HepG2 (cell line): Measurements from ENCODE around the gene CDT1. TPM values are rescaled to one million over a fixed set of nuclear protein-coding genes. Genes with fewer than 3 reads are reported as not detected.
A peak's percentile ranks its signal among the peaks of the same experiment; 100 is the strongest.

Source experiments
- ATAC-seq: fragments of 200-7000 bp; cut with Tn5 transposase; 3 replicates; pipeline ENCODE4 v1.9.1; 2020; ENCODE audit warnings: mild to moderate bottlenecking, moderate library complexity
- BruUV-seq: library from RNA; stranded (reverse); fragments of 400-500 nt; replicated peaks from 2 replicates; lab custom pipeline; 2021; lab: Mats Ljungman, UMichigan
- CTCF ChIA-PET: fragments of 300-600 bp; formaldehyde crosslinking; extraction: SDS; loops from one replicate; lab custom pipeline; 2021; ENCODE audit warnings: low total read pairs, inconsistent platforms, low intra/inter-chr PET ratio; lab: Yijun Ruan, JAX
- POLR2A ChIA-PET: fragments of 350-600 bp; sonication (Branson Sonifier 250); formaldehyde crosslinking; loops from one replicate; lab custom pipeline; 2020; ENCODE audit warnings: antibody characterized with exemption, inconsistent platforms; lab: Yijun Ruan, JAX
- DNase-seq: peaks from one replicate; pipeline ENCODE4 v3.0.0-alpha.2; 2015; ENCODE audit warnings: low spot score
- FAIRE-seq: peaks from 3 replicates; lab custom pipeline; 2011; peaks lifted over from hg19 to GRCh38; lab: Jason Lieb, UNC
- H2AFZ ChIP-seq: one replicate; pipeline ENCODE4 v1.6.1; 2011; ENCODE audit warnings: low read length, inconsistent platforms
- H3K27ac ChIP-seq: fragments of 300-600 bp; 3 replicates; pipeline ENCODE4 v1.8.0; 2011; ENCODE audit warnings: mixed run types, mild to moderate bottlenecking, mixed read lengths, low read length, inconsistent platforms; ENCODE audit not compliant: insufficient read depth; ENCODE audit errors: extremely low read length
- H3K27me3 ChIP-seq, 2 experiments: fragments of 200-600 bp in 1 of 2; 2 replicates in 1 of 2; 3 replicates in 1 of 2; pipeline versions ENCODE4 v1.6.0 to v1.8.0; 2011; ENCODE audit warnings: low read length in 2 of 2, mild to moderate bottlenecking in 2 of 2, moderate library complexity in 2 of 2, inconsistent platforms in 1 of 2; ENCODE audit not compliant: insufficient read depth in 2 of 2, control insufficient read depth in 1 of 2
- H3K36me3 ChIP-seq, 2 experiments: fragments of 200-600 bp in 1 of 2; replicated peaks in 1 of 2; 2 replicates in 1 of 2; 3 replicates in 1 of 2; pipeline versions ENCODE4 v1.5.1 to v1.8.0; 2011; ENCODE audit warnings: low read length in 2 of 2, inconsistent platforms in 1 of 2; ENCODE audit not compliant: insufficient read depth in 2 of 2, control insufficient read depth in 1 of 2
- H3K4me1 ChIP-seq: 2 replicates; pipeline ENCODE4 v1.5.1; 2012; ENCODE audit warnings: low read length, inconsistent platforms; ENCODE audit not compliant: insufficient read depth
- H3K4me2 ChIP-seq: 2 replicates; pipeline ENCODE4 v1.6.0; 2011; ENCODE audit warnings: low read depth, low read length, inconsistent platforms
- H3K4me3 ChIP-seq, 3 experiments: fragments of 200-600 bp in 1 of 3; sonication (generic), shearing (Covaris generic) in 1 of 3; replicated peaks in 1 of 3; 2 replicates each; pipeline ENCODE4 v1.5.1; 2011 to 2016; ENCODE audit warnings: low read length in 3 of 3, inconsistent platforms in 2 of 3, low read depth in 2 of 3, mild to moderate bottlenecking in 2 of 3, control low read depth in 1 of 3, mixed read lengths in 1 of 3; ENCODE audit not compliant: insufficient read depth in 1 of 3
- H3K79me2 ChIP-seq: one replicate; pipeline ENCODE4 v1.6.1; 2011; ENCODE audit warnings: low read length, inconsistent platforms; ENCODE audit not compliant: insufficient read depth
- H3K9ac ChIP-seq: 2 replicates; pipeline ENCODE4 v1.6.0; 2011; ENCODE audit warnings: mild to moderate bottlenecking, low read depth, low read length, inconsistent platforms; ENCODE audit not compliant: insufficient read depth
- H3K9me3 ChIP-seq: 2 replicates; pipeline ENCODE4 v1.5.1; 2012; ENCODE audit warnings: mild to moderate bottlenecking, low read length
- H4K20me1 ChIP-seq: 2 replicates; pipeline ENCODE4 v1.6.0; 2011; ENCODE audit warnings: inconsistent platforms, mild to moderate bottlenecking, low read length, moderate library complexity; ENCODE audit not compliant: insufficient read depth
- AGO1 ChIP-seq: fragments of 200-400 bp; formaldehyde crosslinking; IDR thresholded peaks from 2 replicates; pipeline ENCODE4 v1.6.1; 2017; ENCODE audit warnings: mild to moderate bottlenecking, low read depth, low read length, moderate library complexity; ENCODE audit not compliant: poor library complexity, severe bottlenecking
- AGO2 ChIP-seq: fragments of 200-400 bp; formaldehyde crosslinking; optimal IDR thresholded peaks from 2 replicates; pipeline ENCODE3; 2017; ENCODE audit warnings: mild to moderate bottlenecking, low read depth, low read length, moderate library complexity
- DR1 ChIP-seq: sonication (generic); formaldehyde crosslinking; IDR thresholded peaks from 2 replicates; pipeline ENCODE4 v1.8.0; 2021; ENCODE audit warnings: mild to moderate bottlenecking, missing genetic modification reagents, inconsistent platforms
- EED ChIP-seq: sonication (generic); formaldehyde crosslinking; IDR thresholded peaks from 2 replicates; pipeline ENCODE4 v1.5.0; 2020; ENCODE audit warnings: mild to moderate bottlenecking, missing genetic modification reagents
- GATA4 ChIP-seq: sonication (generic); IDR thresholded peaks from 2 replicates; pipeline ENCODE4 v1.6.1; 2016; ENCODE audit warnings: antibody characterized with exemption, low read depth, borderline replicate concordance
- GATAD2A ChIP-seq: IDR thresholded peaks from 2 replicates; pipeline ENCODE4 v1.6.1; 2016
- HNRNPH1 ChIP-seq: fragments of 200-400 bp; formaldehyde crosslinking; optimal IDR thresholded peaks from 2 replicates; pipeline ENCODE3; 2017; ENCODE audit warnings: mild to moderate bottlenecking, low read depth, low read length
- KDM2A ChIP-seq: sonication (generic); formaldehyde crosslinking; IDR thresholded peaks from 2 replicates; pipeline ENCODE4 v1.4.0; 2020; ENCODE audit warnings: low read depth, missing genetic modification reagents, borderline replicate concordance
- MIER2 ChIP-seq: IDR thresholded peaks from 2 replicates; pipeline ENCODE4 v1.6.1; 2016; ENCODE audit warnings: missing biosample characterization, missing genetic modification reagents
- NCOA5 ChIP-seq: sonication (generic); formaldehyde crosslinking; IDR thresholded peaks from 2 replicates; pipeline ENCODE4 v1.4.0; 2020; ENCODE audit warnings: missing genetic modification reagents
- NFKBIZ ChIP-seq: IDR thresholded peaks from 2 replicates; pipeline ENCODE4 v1.6.1; 2018; ENCODE audit warnings: missing genetic modification reagents, missing compliant biosample characterization
- PHF21A ChIP-seq: sonication (generic); formaldehyde crosslinking; IDR thresholded peaks from 2 replicates; pipeline ENCODE4 v1.5.0; 2020; ENCODE audit warnings: mild to moderate bottlenecking, missing genetic modification reagents
- RAD51 ChIP-seq: fragments of 450-650 bp; IDR thresholded peaks from 2 replicates; pipeline ENCODE4 v1.6.1; 2016; ENCODE audit warnings: borderline replicate concordance
- SNRNP70 ChIP-seq: fragments of 200-400 bp; formaldehyde crosslinking; IDR thresholded peaks from 2 replicates; pipeline ENCODE4 v1.6.1; 2017; ENCODE audit warnings: mild to moderate bottlenecking, low read depth, low read length, moderate library complexity
- U2AF1 ChIP-seq: fragments of 200-400 bp; formaldehyde crosslinking; optimal IDR thresholded peaks from 2 replicates; pipeline ENCODE3; 2017; ENCODE audit warnings: mild to moderate bottlenecking, low read depth, low read length
- ZC3H13 ChIP-seq: sonication (generic); formaldehyde crosslinking; IDR thresholded peaks from 2 replicates; pipeline ENCODE4 v1.8.1; 2023; ENCODE audit warnings: mild to moderate bottlenecking, missing genetic modification reagents, moderate library complexity
- ZIK1 ChIP-seq: sonication (generic); formaldehyde crosslinking; IDR thresholded peaks from 2 replicates; pipeline ENCODE4 v1.5.0; 2020; ENCODE audit warnings: mild to moderate bottlenecking, low read depth, missing genetic modification reagents, borderline replicate concordance
- ZNF572 ChIP-seq: sonication (generic); formaldehyde crosslinking; IDR thresholded peaks from 2 replicates; pipeline ENCODE4 v1.5.1; 2020; ENCODE audit warnings: mild to moderate bottlenecking, missing genetic modification reagents
- WGBS: methylation state at CpG from one replicate; pipeline ENCODE4 v1.1.6; 2017; ENCODE audit warnings: low lambda C conversion rate; 5-methylcytosine and 5-hydroxymethylcytosine counted together
- in situ Hi-C: cut with HindIII; loops from 2 replicates; pipeline ENCODE4 v1.10.0; 2017; ENCODE audit warnings: low pct_unique_long_range_greater_than_20kb; ENCODE audit not compliant: extremely low pct_ligation_motif_present
- intact Hi-C: fragments of 100-400 bp; cut with micrococcal nuclease; formaldehyde crosslinking; loops from one replicate; pipeline ENCODE4 v1.10.0; 2022; ENCODE audit not compliant: unreplicated experiment
- polyA plus RNA-seq, 8 experiments: library from polyadenylated mRNA; depleted of rRNA in 3 of 8; stranded (reverse) in 7 of 8; unstranded in 1 of 8; fragments of >200 nt; fragmentation: Illumina TruSeq in 4 of 8; extraction: Trizol in 4 of 8; gene quantifications; 2 replicates each; pipeline versions ENCODE4 v1.2.1 to v1.2.3, GENCODE V29; 2011 to 2016; ENCODE audit warnings: low read depth in 4 of 8, missing spikeins in 1 of 8, mixed read lengths in 1 of 8; ENCODE audit not compliant: insufficient read depth in 1 of 8
- total RNA-seq, 5 experiments: library from RNA; depleted of rRNA; stranded (reverse); fragments of >200 nt; fragmentation: Illumina TruSeq; extraction: Trizol; gene quantifications; 2 replicates each; pipeline ENCODE4 v1.2.3, GENCODE V29; 2016; ENCODE audit warnings: low read depth in 1 of 5

CDT1 gene
- total and polyA plus RNA-seq, 2 of the 13 experiments (the other 11 are each of a cell fraction or from before 2014, with no cell fraction given) = 23.1 to 23.8 TPM

GRCh38 chr16:88814144-88814502, 10.5 kb downstream of the CDT1 start:
- H3K4me2 ChIP-seq = no peak overlapping the region
- peaks cover 4 to 12% of the 10 kb centered on the region in 2 experiments; a peak in 3 of 5 replicates for H3K36me3 ChIP-seq
- H3K4me1 ChIP-seq = peaks cover 49% of the 10 kb centered on the region
- no peak for ATAC-seq
- BruUV-seq = no TSS peak
- peaks cover 21% of the 10 kb centered on the region for H3K79me2 ChIP-seq
- no peak for DNase-seq
- no peak for TF ChIP-seq SNRNP70
- TF ChIP-seq KDM2A (CRISPR knock-in tag) = peak; percentile 68; the same call in 1 of the 2 replicates
- TF ChIP-seq AGO1 = peak; percentile 96
- TF ChIP-seq GATAD2A (CRISPR knock-in tag) = no peak
- TF ChIP-seq ZNF572 (CRISPR knock-in tag) = no peak
- no peak for TF ChIP-seq GATA4
- no peak for TF ChIP-seq DR1 (CRISPR knock-in tag)
- TF ChIP-seq NCOA5 = no peak
- TF ChIP-seq PHF21A (CRISPR knock-in tag) = no peak
- no peak for TF ChIP-seq MIER2
- TF ChIP-seq HNRNPH1 = peak; percentile 26
- no peak for TF ChIP-seq U2AF1
- no peak for TF ChIP-seq ZIK1 (CRISPR knock-in tag)
- TF ChIP-seq EED (CRISPR knock-in tag) = no peak
- no peak for TF ChIP-seq RAD51
- no peak for TF ChIP-seq NFKBIZ (CRISPR knock-in tag)
- peak; percentile 43; the same call in 1 of the 2 replicates for TF ChIP-seq ZC3H13 (CRISPR knock-in tag)
- peak; percentile 82 for TF ChIP-seq AGO2
- H3K27ac ChIP-seq = no peak overlapping the region
- no peak overlapping the region for H3K9ac ChIP-seq
- no peak overlapping the region for H2AFZ ChIP-seq
- no peak for FAIRE-seq
- peaks cover 0 to 5% of the 10 kb centered on the region in 2 experiments; a peak in 1 of 5 replicates for H3K27me3 ChIP-seq
- H3K9me3 ChIP-seq = no peaks in the 10 kb centered on the region
- intact Hi-C loops (loop anchor here (5.0 kb wide), 1 partner anchor 57 kb away; no protein-coding TSS in a partner anchor), in situ Hi-C loops (loop anchor here (5.0 kb wide), 1 partner anchor 43 kb away; the partner anchor contains the start of genes GALNS and TRAPPC2L)
- H4K20me1 ChIP-seq = peaks cover 14% of the 10 kb centered on the region; the same call in 1 of the 2 replicates
- no peak overlapping the region for H3K4me3 ChIP-seq
- ChIA-PET CTCF (no interaction called here), POLR2A (interaction anchor here (1.6 kb wide), 1 partner anchor 403 kb away, joined by 4 read pairs; the partner anchor contains the start of gene ZNF778)
- WGBS = 63% methylated on average over 13 of the region's 13 CpGs
